Fibroblast of lung (primary cell): ENCODE data around the gene CREB3L1.

Experiments used
- CTCF ChIP-seq, 2 donors: IDR thresholded peaks in 1 of 2; conservative IDR thresholded peaks in 1 of 2; 1 replicate in 1 of 2; 2 replicates in 1 of 2; pipeline ENCODE4 v1.5.1; 2011 to 2012; ENCODE audit warnings: low read length in 2 of 2, control low read depth in 1 of 2, inconsistent platforms in 1 of 2, low read depth in 1 of 2, mild to moderate bottlenecking in 1 of 2
- EZH2 ChIP-seq: IDR thresholded peaks from 2 replicates; pipeline ENCODE4 v1.5.1; 2012; ENCODE audit warnings: low read length, control low read depth, mild to moderate bottlenecking; ENCODE audit errors: missing control alignments

- TF ChIP-seq CTCF (conservative IDR thresholded peaks at IDR 0.05 in 1 of 2, IDR thresholded peaks at IDR 0.05 in 1 of 2; ENCODE audit: low read depth in 1 of 2, low read length in 2 of 2): no peak
- TF ChIP-seq EZH2: no peak
Measured at GRCh38 chr11:46351148-46351547, 73.7 kb downstream of the CREB3L1 start.
